Measurements from ENCODE around the gene CDK18. TPM values are rescaled to one million over a fixed set of nuclear protein-coding genes. Genes with fewer than 3 reads are reported as not detected.

CDK18 gene
- polyA plus RNA-seq, 1 donor from 2014 or later, result 0.95 TPM

- Mint-ChIP-seq H3K4me3 (no peak overlapping the region), H3K27me3 (peaks cover 3% of the 10 kb centered on the region), H3K27ac (no peak overlapping the region), H3K36me3 (peaks cover 2% of the 10 kb centered on the region), H3K9me3 (no peaks in the 10 kb centered on the region), H3K4me1 (peaks cover 0 to 5% (median 4%) of the 10 kb centered on the region in 3 donors)
Measured at GRCh38 chr1:205518661-205519540, 14.4 kb downstream of the CDK18 start.

- H3K9me3 Mint-ChIP-seq, result no peaks in the 10 kb centered on the region
- H3K36me3 Mint-ChIP-seq, result peaks cover 2% of the 10 kb centered on the region
- H3K4me3 Mint-ChIP-seq, result no peak overlapping the region
- H3K4me1 Mint-ChIP-seq, result peaks cover 0 to 7% (median 2%) of the 10 kb centered on the region in 3 donors
- H3K27me3 Mint-ChIP-seq, result peaks cover 7% of the 10 kb centered on the region
- no peak overlapping the region for H3K27ac Mint-ChIP-seq
Measured at GRCh38 chr1:205519541-205520131, 15.2 kb downstream of the CDK18 start.

GRCh38 chr1:205520709-205521108, 16.2 kb downstream of the CDK18 start:
- H3K27me3 Mint-ChIP-seq, result peaks cover 7% of the 10 kb centered on the region
- no peak overlapping the region for H3K27ac Mint-ChIP-seq
- no peak overlapping the region for H3K4me3 Mint-ChIP-seq
- peaks cover 2% of the 10 kb centered on the region for H3K36me3 Mint-ChIP-seq
- no peaks in the 10 kb centered on the region for H3K9me3 Mint-ChIP-seq
- peaks cover 0 to 4% (median 0%) of the 10 kb centered on the region in 3 donors for H3K4me1 Mint-ChIP-seq

- H3K4me3 Mint-ChIP-seq, result no peak overlapping the region
- H3K4me1 Mint-ChIP-seq, result peaks cover 0 to 2% (median 0%) of the 10 kb centered on the region in 3 donors
- H3K27me3 Mint-ChIP-seq, result peaks cover 7% of the 10 kb centered on the region
- H3K27ac Mint-ChIP-seq, result no peak overlapping the region
- no peaks in the 10 kb centered on the region for H3K9me3 Mint-ChIP-seq
- peaks cover 4% of the 10 kb centered on the region for H3K36me3 Mint-ChIP-seq
Measured at GRCh38 chr1:205521686-205522085, 17.2 kb downstream of the CDK18 start.

- Mint-ChIP-seq H3K27me3 (peaks cover 7% of the 10 kb centered on the region), H3K27ac (no peak overlapping the region), H3K9me3 (no peaks in the 10 kb centered on the region), H3K4me1 (peaks cover 0 to 2% (median 0%) of the 10 kb centered on the region in 3 donors), H3K4me3 (no peak overlapping the region), H3K36me3 (peaks cover 4% of the 10 kb centered on the region)
Measured at GRCh38 chr1:205522692-205523091, 18.2 kb downstream of the CDK18 start.

GRCh38 chr1:205523261-205523890, 18.9 kb downstream of the CDK18 start:
- H3K9me3 Mint-ChIP-seq, result no peaks in the 10 kb centered on the region
- H3K4me1 Mint-ChIP-seq, result peaks cover 0 to 2% (median 0%) of the 10 kb centered on the region in 3 donors
- peaks cover 2% of the 10 kb centered on the region for H3K36me3 Mint-ChIP-seq
- no peak overlapping the region for H3K27ac Mint-ChIP-seq
- peaks cover 7% of the 10 kb centered on the region for H3K27me3 Mint-ChIP-seq
- H3K4me3 Mint-ChIP-seq, result no peak overlapping the region

GRCh38 chr1:205523891-205524793, 19.7 kb downstream of the CDK18 start:
- Mint-ChIP-seq H3K4me3 (no peak overlapping the region), H3K27ac (peak overlapping the region in 2 of 3 donors; percentile 33 to 61), H3K4me1 (peaks cover 0 to 2% (median 0%) of the 10 kb centered on the region in 3 donors)

GRCh38 chr1:205524794-205525101, 20.3 kb downstream of the CDK18 start:
- Mint-ChIP-seq H3K36me3 (peaks cover 2% of the 10 kb centered on the region), H3K9me3 (no peaks in the 10 kb centered on the region), H3K4me1 (peaks cover 0 to 2% (median 0%) of the 10 kb centered on the region in 3 donors), H3K27me3 (peaks cover 4% of the 10 kb centered on the region), H3K4me3 (no peak overlapping the region), H3K27ac (peak overlapping the region in 1 of 3 donors; percentile 33)

More at GRCh38 chr1:205523891-205524793, 19.7 kb downstream of the CDK18 start:
- Mint-ChIP-seq H3K9me3 (no peaks in the 10 kb centered on the region), H3K27me3 (peaks cover 7% of the 10 kb centered on the region), H3K36me3 (peaks cover 2% of the 10 kb centered on the region)

- peaks cover 0 to 2% (median under 1%) of the 10 kb centered on the region in 3 donors for H3K4me1 Mint-ChIP-seq
Measured at GRCh38 chr1:205525495-205526285, 21.2 kb downstream of the CDK18 start.

GRCh38 chr1:205526431-205526830, 22.0 kb downstream of the CDK18 start:
- no peaks in the 10 kb centered on the region for H3K9me3 Mint-ChIP-seq
- H3K27me3 Mint-ChIP-seq, result peaks cover 4% of the 10 kb centered on the region
- H3K4me1 Mint-ChIP-seq, result peaks cover 0 to 4% (median 2%) of the 10 kb centered on the region in 3 donors
- H3K36me3 Mint-ChIP-seq, result peaks cover 2% of the 10 kb centered on the region
- no peak overlapping the region for H3K4me3 Mint-ChIP-seq
- H3K27ac Mint-ChIP-seq, result no peak overlapping the region

More at GRCh38 chr1:205525495-205526285, 21.2 kb downstream of the CDK18 start:
- Mint-ChIP-seq H3K4me3 (no peak overlapping the region), H3K27ac (peak overlapping the region in 1 of 3 donors; percentile 21), H3K9me3 (no peaks in the 10 kb centered on the region), H3K36me3 (peaks cover 2% of the 10 kb centered on the region), H3K27me3 (peaks cover 4% of the 10 kb centered on the region)

GRCh38 chr1:205527931-205528330, 23.5 kb downstream of the CDK18 start:
- Mint-ChIP-seq H3K36me3 (peaks cover 2% of the 10 kb centered on the region), H3K4me1 (peaks cover 0 to 4% (median 2%) of the 10 kb centered on the region in 3 donors), H3K27ac (no peak overlapping the region), H3K27me3 (peaks cover 4% of the 10 kb centered on the region), H3K9me3 (no peaks in the 10 kb centered on the region), H3K4me3 (no peak overlapping the region)

- Mint-ChIP-seq H3K4me3 (peak overlapping the region in 1 of 4 donors; percentile 65), H3K9me3 (no peaks in the 10 kb centered on the region), H3K4me1 (peaks cover 0 to 4% (median 2%) of the 10 kb centered on the region in 3 donors), H3K27ac (no peak overlapping the region), H3K36me3 (peaks cover 2% of the 10 kb centered on the region), H3K27me3 (peaks cover 4% of the 10 kb centered on the region)
Measured at GRCh38 chr1:205528446-205528886, 24.0 kb downstream of the CDK18 start.

GRCh38 chr1:205528887-205529825, 24.7 kb downstream of the CDK18 start:
- Mint-ChIP-seq H3K4me1 (peaks cover 0 to 4% (median under 1%) of the 10 kb centered on the region in 3 donors), H3K9me3 (no peaks in the 10 kb centered on the region), H3K36me3 (peaks cover 2% of the 10 kb centered on the region), H3K4me3 (peak overlapping the region; percentile 6 to 91 (median 78)), H3K27me3 (peaks cover 3% of the 10 kb centered on the region), H3K27ac (peak overlapping the region in 1 of 3 donors; percentile 73)
